ENCODE measurements around the gene SLC15A4. TPM values are rescaled to one million over a fixed set of nuclear protein-coding genes. Genes with fewer than 3 reads are reported as not detected.
"Not testable (repeated sequence)": the region's sequence is repeated elsewhere in the genome, so short reads cannot be mapped to it uniquely, and the experiment has no call there.

SLC15A4 gene
- polyA plus RNA-seq, 3 donors, result 5.4 to 46.6 (median 14.8) TPM

GRCh38 chr12:128852026-128852698 is 28.4 kb upstream of the SLC15A4 start:
- WGBS (ENCODE audit: insufficient coverage), result 100% methylated on average over 1 of the region's 8 CpGs
- Histone ChIP-seq H3K27ac (ENCODE audit: low read depth in 1 of 2, low read length in 2 of 2) (no peak overlapping the region), H3K4me2 (replicated peaks; ENCODE audit: extremely low read depth, low read length, poor library complexity, severe bottlenecking) (peak overlapping the region; percentile 80), H3K9me3 (replicated peaks in 1 of 2; ENCODE audit: control insufficient read depth in 1 of 2, insufficient read depth in 1 of 2, low read length in 2 of 2) (no peaks in the 10 kb centered on the region), H3K27me3 (ENCODE audit: control insufficient read depth in 2 of 2, insufficient read depth in 2 of 2, low read length in 2 of 2) (no peaks in the 10 kb centered on the region), H2AFZ (ENCODE audit: insufficient read depth, low read depth, low read length, poor library complexity, severe bottlenecking) (no peak overlapping the region), H3K36me3 (replicated peaks in 1 of 2; ENCODE audit: control insufficient read depth in 1 of 2, insufficient read depth in 2 of 2, low read length in 2 of 2) (no peaks in the 10 kb centered on the region), H3K9ac (ENCODE audit: insufficient read depth, low read length, poor library complexity, severe bottlenecking) (no peak overlapping the region), H3K79me2 (ENCODE audit: insufficient read depth, low read length) (peaks cover 44% of the 10 kb centered on the region), H3K4me3 (replicated peaks in 1 of 3; ENCODE audit: low read depth in 2 of 3, low read length in 3 of 3) (peak overlapping the region in 1 of 3 experiments; percentile 94), H4K20me1 (ENCODE audit: insufficient read depth, low read length) (no peaks in the 10 kb centered on the region), H3K4me1 (ENCODE audit: control insufficient read depth in 1 of 2, insufficient read depth in 2 of 2, low read length in 2 of 2) (peaks cover 43 to 44% of the 10 kb centered on the region in 2 donors)
- Mint-ChIP-seq H3K4me1 (peaks cover 42% of the 10 kb centered on the region), H3K27me3 (ENCODE audit: low read depth in 3 of 3) (peaks cover 2 to 11% (median 7%) of the 10 kb centered on the region in 3 donors), H3K9me3 (peaks cover 0 to 14% (median 4%) of the 10 kb centered on the region in 7 donors), H3K27ac (peak overlapping the region in 6 of 7 donors; percentile 13 to 77 (median 68)), H3K36me3 (peaks cover 11 to 31% of the 10 kb centered on the region in 2 donors), H3K4me3 (peak overlapping the region; percentile 65 to 69)
- peak in 2 of 3 donors; percentile 38 to 49 for DNase-seq
- intact Hi-C loops (cut with micrococcal nuclease), result loop anchor here in 1 of 2 donors (5.0 kb wide), 2 partner anchors 35 to 65 kb away; no protein-coding TSS in a partner anchor
- no peak for TF ChIP-seq CTCF (IDR thresholded peaks at IDR 0.05)

- H3K36me3 Mint-ChIP-seq, result peaks cover 11 to 27% of the 10 kb centered on the region in 2 donors
- DNase-seq; H3K4me3 Mint-ChIP-seq; H3K9me3 ChIP-seq (replicated peaks in 1 of 2; ENCODE audit: control insufficient read depth in 1 of 2, insufficient read depth in 1 of 2, low read length in 2 of 2); H3K36me3 ChIP-seq (replicated peaks in 1 of 2; ENCODE audit: control insufficient read depth in 1 of 2, insufficient read depth in 2 of 2, low read length in 2 of 2); H3K4me2 ChIP-seq (replicated peaks; ENCODE audit: extremely low read depth, low read length, poor library complexity, severe bottlenecking); H4K20me1 ChIP-seq (ENCODE audit: insufficient read depth, low read length); H3K4me3 ChIP-seq (replicated peaks in 1 of 3; ENCODE audit: low read depth in 2 of 3, low read length in 3 of 3); H2AFZ ChIP-seq (ENCODE audit: insufficient read depth, low read depth, low read length, poor library complexity, severe bottlenecking); H3K27ac ChIP-seq (ENCODE audit: low read depth in 1 of 2, low read length in 2 of 2); H3K27me3 ChIP-seq (ENCODE audit: control insufficient read depth in 2 of 2, insufficient read depth in 2 of 2, low read length in 2 of 2); H3K9ac ChIP-seq (ENCODE audit: insufficient read depth, low read length, poor library complexity, severe bottlenecking): not testable (repeated sequence)
- intact Hi-C loops (cut with micrococcal nuclease), result loop anchor here in 1 of 2 donors (5.0 kb wide), 2 partner anchors 34 to 66 kb away; no protein-coding TSS in a partner anchor
- H3K4me1 ChIP-seq (ENCODE audit: control insufficient read depth in 1 of 2, insufficient read depth in 2 of 2, low read length in 2 of 2), result peaks cover 40 to 41% of the 10 kb centered on the region in 2 donors
- peaks cover 2 to 14% (median 4%) of the 10 kb centered on the region in 7 donors for H3K9me3 Mint-ChIP-seq
- peaks cover 39% of the 10 kb centered on the region for H3K79me2 ChIP-seq (ENCODE audit: insufficient read depth, low read length)
- peaks cover 4 to 11% (median 7%) of the 10 kb centered on the region in 3 donors for H3K27me3 Mint-ChIP-seq (ENCODE audit: low read depth in 3 of 3)
- 71% methylated on average over 2 of the region's 7 CpGs for WGBS (ENCODE audit: insufficient coverage)
- H3K27ac Mint-ChIP-seq, result peak overlapping the region in 2 of 7 donors; percentile 6 to 77
- H3K4me1 Mint-ChIP-seq, result peaks cover 38% of the 10 kb centered on the region
Measured at GRCh38 chr12:128851429-128851828, 27.7 kb upstream of the SLC15A4 start.

Data from CD14-positive monocyte (primary cell).